Neural cell (in vitro differentiated cells): ENCODE data around the gene MICA.

ENCODE experiments used
- EP300 ChIP-seq: fragments of 450-650 bp; conservative IDR thresholded peaks from 2 replicates; pipeline ENCODE4 v1.6.1; 2014; ENCODE audit warnings: antibody characterized with exemption, mild to moderate bottlenecking, moderate library complexity; ENCODE audit not compliant: poor library complexity, severe bottlenecking
- EZH2 ChIP-seq: fragments of 200-600, 300-800 bp; shearing (Covaris generic), sonication (generic); IDR thresholded peaks from 2 replicates; pipeline ENCODE4 v1.6.1; 2014; ENCODE audit warnings: antibody characterized with exemption, low read length, borderline replicate concordance, mild to moderate bottlenecking; ENCODE audit not compliant: insufficient read depth, poor library complexity, severe bottlenecking
- POLR2AphosphoS5 ChIP-seq: IDR thresholded peaks from 2 replicates; pipeline ENCODE4 v1.6.1; 2012
- RAD21 ChIP-seq: fragments of 450-650 bp; conservative IDR thresholded peaks from 2 replicates; pipeline ENCODE4 v1.6.1; 2014; ENCODE audit warnings: antibody characterized with exemption, mild to moderate bottlenecking, moderate library complexity
- SMC3 ChIP-seq: fragments of 450-650 bp; conservative IDR thresholded peaks from 2 replicates; pipeline ENCODE4 v1.6.1; 2014; ENCODE audit warnings: antibody characterized with exemption, mild to moderate bottlenecking, moderate library complexity; ENCODE audit not compliant: poor library complexity
- TF ChIP-seq, protein P1 (sequence below): fragments of 450-650 bp; IDR thresholded peaks from 2 replicates; pipeline ENCODE4 v1.5.1; 2014; ENCODE audit warnings: antibody characterized with exemption, mild to moderate bottlenecking, moderate library complexity; ENCODE audit not compliant: poor library complexity, severe bottlenecking
- TF ChIP-seq, protein P2 (sequence below): IDR thresholded peaks from 2 replicates; pipeline ENCODE4 v1.6.1; 2012; ENCODE audit warnings: borderline replicate concordance

DNA sequence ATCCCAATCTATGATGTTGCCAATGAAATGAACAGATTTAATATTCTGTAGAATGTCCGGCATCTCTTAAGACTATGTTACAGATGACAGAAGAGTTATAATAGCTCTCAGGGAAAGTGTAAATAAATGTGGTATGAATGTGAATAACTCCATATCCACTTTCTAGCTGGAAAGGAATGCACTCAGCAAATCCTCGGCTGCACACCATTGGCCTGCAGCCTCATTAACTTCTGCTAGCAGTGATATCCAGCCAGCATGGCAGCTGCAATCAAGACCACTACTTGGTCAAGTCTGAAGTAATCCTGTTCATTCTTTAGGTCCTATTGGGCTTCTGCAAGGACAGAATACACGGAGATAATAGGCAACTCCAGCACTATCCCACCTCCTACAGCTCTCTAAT, 17.3 kb upstream of the MICA start:
- TF ChIP-seq EZH2 (no peak), POLR2AphosphoS5 (no peak), EP300 (no peak), SMC3 (no peak), RAD21 (no peak)
- TF ChIP-seq, protein P1, sequence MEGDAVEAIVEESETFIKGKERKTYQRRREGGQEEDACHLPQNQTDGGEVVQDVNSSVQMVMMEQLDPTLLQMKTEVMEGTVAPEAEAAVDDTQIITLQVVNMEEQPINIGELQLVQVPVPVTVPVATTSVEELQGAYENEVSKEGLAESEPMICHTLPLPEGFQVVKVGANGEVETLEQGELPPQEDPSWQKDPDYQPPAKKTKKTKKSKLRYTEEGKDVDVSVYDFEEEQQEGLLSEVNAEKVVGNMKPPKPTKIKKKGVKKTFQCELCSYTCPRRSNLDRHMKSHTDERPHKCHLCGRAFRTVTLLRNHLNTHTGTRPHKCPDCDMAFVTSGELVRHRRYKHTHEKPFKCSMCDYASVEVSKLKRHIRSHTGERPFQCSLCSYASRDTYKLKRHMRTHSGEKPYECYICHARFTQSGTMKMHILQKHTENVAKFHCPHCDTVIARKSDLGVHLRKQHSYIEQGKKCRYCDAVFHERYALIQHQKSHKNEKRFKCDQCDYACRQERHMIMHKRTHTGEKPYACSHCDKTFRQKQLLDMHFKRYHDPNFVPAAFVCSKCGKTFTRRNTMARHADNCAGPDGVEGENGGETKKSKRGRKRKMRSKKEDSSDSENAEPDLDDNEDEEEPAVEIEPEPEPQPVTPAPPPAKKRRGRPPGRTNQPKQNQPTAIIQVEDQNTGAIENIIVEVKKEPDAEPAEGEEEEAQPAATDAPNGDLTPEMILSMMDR, result no peak
- TF ChIP-seq, protein P2, sequence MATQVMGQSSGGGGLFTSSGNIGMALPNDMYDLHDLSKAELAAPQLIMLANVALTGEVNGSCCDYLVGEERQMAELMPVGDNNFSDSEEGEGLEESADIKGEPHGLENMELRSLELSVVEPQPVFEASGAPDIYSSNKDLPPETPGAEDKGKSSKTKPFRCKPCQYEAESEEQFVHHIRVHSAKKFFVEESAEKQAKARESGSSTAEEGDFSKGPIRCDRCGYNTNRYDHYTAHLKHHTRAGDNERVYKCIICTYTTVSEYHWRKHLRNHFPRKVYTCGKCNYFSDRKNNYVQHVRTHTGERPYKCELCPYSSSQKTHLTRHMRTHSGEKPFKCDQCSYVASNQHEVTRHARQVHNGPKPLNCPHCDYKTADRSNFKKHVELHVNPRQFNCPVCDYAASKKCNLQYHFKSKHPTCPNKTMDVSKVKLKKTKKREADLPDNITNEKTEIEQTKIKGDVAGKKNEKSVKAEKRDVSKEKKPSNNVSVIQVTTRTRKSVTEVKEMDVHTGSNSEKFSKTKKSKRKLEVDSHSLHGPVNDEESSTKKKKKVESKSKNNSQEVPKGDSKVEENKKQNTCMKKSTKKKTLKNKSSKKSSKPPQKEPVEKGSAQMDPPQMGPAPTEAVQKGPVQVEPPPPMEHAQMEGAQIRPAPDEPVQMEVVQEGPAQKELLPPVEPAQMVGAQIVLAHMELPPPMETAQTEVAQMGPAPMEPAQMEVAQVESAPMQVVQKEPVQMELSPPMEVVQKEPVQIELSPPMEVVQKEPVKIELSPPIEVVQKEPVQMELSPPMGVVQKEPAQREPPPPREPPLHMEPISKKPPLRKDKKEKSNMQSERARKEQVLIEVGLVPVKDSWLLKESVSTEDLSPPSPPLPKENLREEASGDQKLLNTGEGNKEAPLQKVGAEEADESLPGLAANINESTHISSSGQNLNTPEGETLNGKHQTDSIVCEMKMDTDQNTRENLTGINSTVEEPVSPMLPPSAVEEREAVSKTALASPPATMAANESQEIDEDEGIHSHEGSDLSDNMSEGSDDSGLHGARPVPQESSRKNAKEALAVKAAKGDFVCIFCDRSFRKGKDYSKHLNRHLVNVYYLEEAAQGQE, result no peak
